NCI-H1048 (cell line): ENCODE data around the gene PREPL.
"Not testable (repeated sequence)": the region's sequence is repeated elsewhere in the genome, so short reads cannot be mapped to it uniquely, and the experiment has no call there.

Experiments used
- DNase-seq: peaks from one replicate; lab custom pipeline; 2025; lab: John Stamatoyannopoulos, UW

Gene PREPL

DNA sequence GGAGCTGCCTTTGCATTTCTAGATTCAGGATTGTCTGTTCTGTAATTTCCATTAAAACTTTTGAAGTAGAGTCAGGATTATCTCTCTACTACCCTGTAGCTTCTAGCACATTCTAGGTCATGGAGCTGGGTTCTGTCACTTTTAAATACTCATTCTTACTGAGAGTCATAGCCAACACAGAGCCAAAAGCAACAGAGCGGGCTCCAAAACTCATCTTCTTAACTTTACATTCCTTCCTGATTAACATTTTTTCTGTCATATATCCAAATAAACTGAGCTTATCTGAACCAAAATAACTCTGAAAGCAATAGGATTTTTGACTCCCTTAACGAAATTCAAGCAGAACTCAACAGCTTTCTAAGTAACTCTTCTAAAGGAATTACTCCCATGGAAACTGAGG, 12.9 kb downstream of the PREPL start:
- DNase-seq: no peak

DNA sequence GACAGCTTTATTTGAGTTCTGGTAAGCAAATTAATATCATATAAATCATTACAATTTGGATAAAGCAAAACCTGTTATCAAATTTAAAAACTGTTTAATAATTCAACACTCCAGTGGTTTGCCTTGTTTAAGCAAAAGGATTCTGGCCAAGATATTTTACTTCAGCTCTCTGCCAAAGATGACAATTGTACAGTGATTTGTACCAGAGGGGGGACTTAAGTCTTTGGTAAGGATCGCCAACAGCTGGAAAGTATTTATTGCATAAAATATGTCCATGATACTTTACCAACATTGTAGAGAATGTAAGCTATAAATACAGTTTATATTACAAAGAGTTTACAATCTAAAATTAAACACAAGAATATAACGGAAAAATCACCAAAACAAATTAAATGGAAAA, 13.8 kb downstream of the PREPL start:
- DNase-seq: no peak

DNA sequence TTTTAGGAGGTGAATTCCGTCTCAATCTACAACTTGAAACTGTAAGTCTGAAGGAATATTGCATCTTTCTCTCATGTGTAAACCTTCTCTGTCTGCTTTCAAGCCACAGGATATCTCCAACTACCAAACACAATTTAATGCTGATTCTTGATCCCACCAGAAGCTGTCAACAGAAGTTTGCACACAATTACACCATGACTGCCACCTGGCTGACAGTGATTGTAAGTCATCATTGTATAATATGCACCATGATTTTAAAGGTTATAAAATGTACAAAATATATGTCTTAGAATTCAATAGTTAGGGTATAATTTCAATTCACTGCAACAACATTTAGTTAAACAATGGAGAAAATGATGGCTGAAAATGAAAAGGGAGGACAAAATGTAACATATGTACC, 18.4 kb downstream of the PREPL start:
- DNase-seq: no peak

- no peak for DNase-seq
These were observed 25.3 kb downstream of the PREPL start for GRCh38 chr2:44335806-44336538.

GRCh38 chr2:44333994-44334393, 27.3 kb downstream of the PREPL start:
- DNase-seq: no peak

DNA sequence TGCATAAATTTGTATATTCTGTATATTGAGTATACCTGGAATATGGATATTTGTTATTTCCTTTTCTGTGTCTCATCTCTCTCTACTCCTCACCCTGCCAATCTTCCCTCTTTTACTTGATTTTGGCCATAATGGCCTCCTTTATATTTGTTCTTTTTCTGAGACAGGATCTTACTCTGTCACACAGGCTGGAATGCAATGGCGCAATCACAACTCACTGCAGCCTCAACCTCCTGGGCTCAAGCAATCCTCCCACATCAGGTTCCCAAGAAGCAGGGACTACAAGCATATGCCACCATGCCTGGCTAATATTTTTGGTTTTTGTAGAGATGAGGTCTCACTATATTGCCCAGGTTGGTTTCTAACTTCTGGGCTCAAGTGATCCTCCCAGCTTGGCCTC, 30.5 kb downstream of the PREPL start:
- no peak for DNase-seq

- DNase-seq: no peak
These were observed 32.0 kb downstream of the PREPL start for GRCh38 chr2:44329343-44329742.

DNA sequence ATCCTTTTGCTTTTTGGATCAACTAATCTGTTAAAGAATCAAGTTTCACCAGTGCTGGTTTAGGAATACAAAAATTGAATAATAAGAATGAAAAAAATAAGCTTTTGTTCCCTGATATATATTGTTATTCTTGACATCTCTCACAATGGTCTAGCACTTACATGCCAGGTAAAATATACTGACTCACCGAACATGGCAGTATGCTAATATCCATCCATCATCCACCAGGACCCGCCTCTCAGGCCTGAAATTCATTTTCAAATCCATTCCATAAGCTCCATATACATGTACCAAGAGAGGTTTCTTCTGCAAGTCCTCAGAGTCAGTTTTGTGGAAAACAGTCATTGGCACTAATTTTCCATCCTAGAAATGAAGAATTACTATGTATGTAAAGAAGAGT, 32.5 kb downstream of the PREPL start:
- no peak for DNase-seq

GRCh38 chr2:44326548-44327264, 34.6 kb downstream of the PREPL start:
- no peak for DNase-seq

- DNase-seq: no peak
These were observed 35.4 kb downstream of the PREPL start for GRCh38 chr2:44325897-44326296.

DNA sequence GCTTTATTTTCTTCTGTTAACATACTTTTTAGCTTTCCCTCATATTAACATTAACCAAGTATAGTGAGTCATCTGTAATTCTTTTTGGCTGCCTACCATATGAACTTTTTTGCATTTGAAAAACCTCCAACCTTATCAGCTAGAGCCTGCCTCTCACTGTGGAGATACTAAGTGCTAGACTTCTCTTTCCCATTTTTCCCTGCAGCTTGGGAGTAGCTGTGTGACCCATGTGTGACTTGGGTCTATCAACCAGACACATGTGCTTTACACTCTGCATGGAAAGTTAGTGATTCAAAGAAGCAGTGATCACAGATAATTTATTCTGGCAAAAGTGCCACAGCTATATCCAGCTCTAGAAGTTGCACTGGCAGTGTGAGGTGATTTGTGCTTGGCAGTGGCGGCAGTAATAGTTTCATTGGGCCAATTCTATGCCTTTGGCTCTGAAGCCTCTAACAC, 36.3 kb downstream of the PREPL start:
- DNase-seq: no peak

- DNase-seq: no peak
These were observed 39.9 kb downstream of the PREPL start for GRCh38 chr2:44321360-44321759.

GRCh38 chr2:44320832-44321231, 40.5 kb downstream of the PREPL start:
- DNase-seq: no peak

DNA sequence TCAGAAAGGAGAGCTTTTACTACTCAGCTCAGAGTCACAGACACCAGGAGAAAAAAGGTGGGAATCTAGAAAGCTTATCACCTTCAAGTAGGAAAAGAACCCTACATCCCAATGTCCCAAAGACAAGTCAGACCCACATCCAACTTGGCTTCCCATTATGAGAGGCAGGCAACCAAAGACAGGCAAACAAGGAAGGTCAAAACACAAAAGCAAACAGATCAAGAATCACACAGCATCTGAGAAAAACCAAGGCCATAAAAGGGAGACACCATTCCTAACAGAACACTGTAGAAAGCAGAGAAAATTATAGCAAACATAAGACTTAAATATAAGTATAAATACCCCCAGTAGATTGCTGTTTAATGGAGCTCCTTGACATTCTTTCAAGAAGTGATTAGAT, 45.3 kb downstream of the PREPL start:
- no peak for DNase-seq

DNA sequence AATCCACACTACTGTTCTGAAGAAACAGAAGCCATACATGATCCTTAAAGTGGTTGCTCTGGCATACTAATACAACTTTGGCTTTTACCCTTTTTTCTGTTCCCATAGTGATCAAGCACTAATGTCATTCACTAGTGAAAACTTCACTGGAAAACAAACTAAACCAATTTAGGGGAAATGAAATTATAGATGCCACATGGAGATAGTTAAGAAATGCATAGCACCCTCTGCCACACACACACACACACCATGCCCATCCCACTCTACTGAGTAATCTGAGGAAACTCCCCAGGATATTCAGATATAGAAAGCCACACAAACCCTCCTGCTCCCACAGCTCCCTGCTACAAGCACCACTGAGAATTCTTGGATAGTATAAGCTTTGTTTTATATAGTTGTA, 46.9 kb downstream of the PREPL start:
- DNase-seq: no peak

- DNase-seq: no peak
These were observed 51.0 kb downstream of the PREPL start for GRCh38 chr2:44310287-44310686.

- no peak for DNase-seq
These were observed 55.4 kb downstream of the PREPL start for GRCh38 chr2:44305882-44306281.

DNA sequence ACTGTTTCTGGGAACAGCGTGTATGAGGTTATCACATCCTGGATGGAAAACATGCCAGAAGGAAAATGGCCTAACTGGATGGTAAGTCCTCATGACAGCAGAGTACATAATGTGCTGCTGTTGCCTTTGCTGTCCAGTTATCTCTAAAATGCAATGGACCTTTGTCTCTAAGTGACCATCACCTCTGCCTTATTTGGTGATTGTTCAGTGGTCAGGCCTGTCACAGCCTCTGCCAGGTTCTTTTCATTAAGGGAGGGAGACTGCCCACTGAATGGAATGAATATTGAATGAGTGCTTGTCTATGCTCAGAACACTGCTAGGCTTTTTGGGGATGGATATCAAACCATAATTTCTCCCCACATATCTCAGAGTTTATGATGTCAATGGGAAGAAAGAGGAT, 57.0 kb downstream of the PREPL start:
- DNase-seq: no peak

DNA sequence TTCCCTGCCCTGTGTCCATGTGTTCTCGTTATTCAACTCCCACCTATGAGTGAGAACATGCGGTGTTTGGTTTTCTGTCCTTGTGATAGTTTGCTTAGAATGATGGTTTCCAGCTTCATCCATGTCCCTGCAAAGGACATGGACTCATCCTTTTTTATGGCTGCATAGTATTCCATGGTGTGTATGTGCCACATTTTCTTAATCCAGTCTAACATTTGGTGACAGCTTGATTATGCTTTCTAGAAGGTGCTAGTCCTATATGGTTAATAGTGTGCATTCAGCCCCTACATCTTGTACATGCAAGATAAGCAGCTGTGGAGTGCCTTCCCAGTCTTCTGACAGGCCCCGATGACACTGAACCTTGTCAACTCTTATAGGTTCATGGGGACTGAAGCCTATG, 57.5 kb downstream of the PREPL start:
- not testable (repeated sequence) for DNase-seq

- DNase-seq: no peak
These were observed 60.2 kb downstream of the PREPL start for GRCh38 chr2:44301111-44301510.

- no peak for DNase-seq
These were observed 61.7 kb downstream of the PREPL start for GRCh38 chr2:44299635-44300034.

GRCh38 chr2:44297431-44297830, 63.9 kb downstream of the PREPL start:
- DNase-seq: no peak

GRCh38 chr2:44296653-44297052, 64.6 kb downstream of the PREPL start:
- no peak for DNase-seq
